ENCODE data around the gene ZFP62.
"Not testable (repeated sequence)": the region's sequence is repeated elsewhere in the genome, so short reads cannot be mapped to it uniquely, and the experiment has no call there.

Gene ZFP62

DNA sequence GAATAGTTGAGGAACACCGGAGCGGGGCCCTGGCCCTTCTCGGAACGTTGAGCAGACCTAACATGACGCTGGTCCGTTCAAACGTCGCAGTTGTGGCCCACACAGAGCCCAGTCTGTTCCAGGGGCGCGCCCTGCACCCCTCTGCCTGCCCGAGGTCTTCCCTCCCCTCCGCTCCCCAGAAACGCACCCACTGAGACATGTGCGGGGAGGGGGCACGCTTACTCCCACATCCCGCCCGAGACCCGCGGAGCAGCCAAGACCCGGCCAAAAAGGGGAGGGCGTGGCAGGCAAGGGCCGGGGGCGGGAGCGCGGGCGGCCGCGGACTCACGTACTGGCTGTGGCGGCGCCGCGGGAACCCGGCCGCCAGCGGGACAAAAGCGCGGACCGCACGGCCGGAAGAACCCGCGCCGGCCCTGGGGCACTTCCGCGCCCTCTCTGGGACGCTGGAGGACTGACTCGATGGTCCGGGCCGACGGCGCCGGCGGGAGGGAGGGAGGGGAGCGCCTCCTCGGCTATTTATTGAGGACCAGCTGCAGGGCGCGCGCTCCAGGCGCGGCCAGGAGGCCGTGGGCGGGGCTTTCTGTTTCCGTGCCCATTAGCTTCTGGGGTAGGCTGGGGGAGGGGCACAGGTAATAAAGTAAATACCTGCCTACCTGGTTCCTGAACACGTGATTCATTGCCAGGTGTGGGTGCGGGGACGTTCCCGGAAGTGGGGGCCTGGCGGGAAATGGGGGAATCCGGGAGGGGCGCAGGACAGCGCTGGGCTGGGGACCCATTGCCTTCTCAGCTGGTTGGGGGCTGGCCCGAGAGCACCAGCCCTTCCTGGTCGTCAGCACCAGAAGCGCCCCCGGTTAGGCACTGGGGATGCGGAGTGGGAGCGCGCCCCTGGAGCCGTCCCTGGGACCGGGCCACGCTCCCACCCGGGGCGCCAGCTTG lies at the start of gene ZFP62:
TSS of gene ZFP62 (minus strand) at position 390 of the 936 bp plus-strand sequence. CDS start at position 333, 57 bp downstream.
- peak; percentile 74 for DNase-seq (ENCODE audit: low spot score)

DNA sequence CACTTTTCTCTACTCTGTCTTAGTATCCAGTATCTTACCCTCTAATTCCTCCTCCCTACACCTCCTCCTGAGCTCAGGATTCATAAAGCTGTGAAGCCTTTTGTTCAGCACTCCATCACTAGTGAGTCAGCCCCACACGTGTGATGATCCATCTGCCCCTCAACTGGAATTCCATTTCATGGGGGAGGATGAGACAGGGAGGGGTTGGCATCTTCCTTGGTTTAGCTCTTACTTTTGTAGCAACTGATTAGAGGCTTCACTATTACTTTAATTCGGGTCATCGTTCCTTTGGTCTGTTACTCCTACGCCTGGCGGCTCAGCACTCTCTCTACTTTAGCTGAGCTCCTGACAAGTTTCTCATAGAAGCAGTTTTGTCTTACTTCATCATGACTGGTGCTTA lies 49.7 kb upstream of the ZFP62 start:
- no peak for DNase-seq (ENCODE audit: low spot score)

- no peak for DNase-seq (ENCODE audit: low spot score)
Observed at GRCh38 chr5:180910182-180910581, 49.1 kb upstream of the ZFP62 start.

GRCh38 chr5:180909782-180910181 lies 48.7 kb upstream of the ZFP62 start:
- no peak for DNase-seq (ENCODE audit: low spot score)

DNA sequence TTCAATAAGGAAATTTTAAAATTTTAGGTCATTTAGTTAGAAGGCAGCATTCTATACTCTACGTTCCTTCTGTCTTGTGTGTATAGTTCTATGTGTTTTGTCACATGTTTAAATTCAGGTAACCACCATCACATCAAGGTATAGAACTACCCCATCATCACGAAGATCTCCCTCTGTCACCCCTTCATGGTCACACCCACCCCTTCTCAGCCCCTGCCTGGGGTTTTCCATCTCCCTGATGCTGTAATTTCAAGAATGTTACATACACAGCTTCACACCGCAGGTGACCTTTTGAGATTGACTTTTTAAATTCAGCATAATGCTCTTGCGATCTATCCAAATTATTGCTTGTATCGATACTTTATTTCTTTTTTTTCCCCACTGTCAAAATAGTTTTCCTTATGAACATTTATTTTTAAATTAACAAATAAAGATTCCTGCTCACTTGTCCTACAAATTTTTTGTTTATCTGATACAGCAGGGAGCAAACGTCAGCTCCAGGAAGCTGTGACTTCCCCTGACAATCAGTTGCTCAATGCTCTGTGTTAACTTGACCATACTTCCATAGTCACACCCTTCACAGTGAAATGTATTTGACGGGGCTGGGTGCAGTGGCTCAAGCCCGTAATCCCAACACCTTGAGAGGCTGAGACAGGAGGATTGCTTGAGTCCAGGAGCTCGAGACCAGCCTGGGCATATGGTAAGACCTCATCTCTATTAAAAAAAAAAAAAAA lies 48.1 kb upstream of the ZFP62 start:
- DNase-seq (ENCODE audit: low spot score) = no peak

DNA sequence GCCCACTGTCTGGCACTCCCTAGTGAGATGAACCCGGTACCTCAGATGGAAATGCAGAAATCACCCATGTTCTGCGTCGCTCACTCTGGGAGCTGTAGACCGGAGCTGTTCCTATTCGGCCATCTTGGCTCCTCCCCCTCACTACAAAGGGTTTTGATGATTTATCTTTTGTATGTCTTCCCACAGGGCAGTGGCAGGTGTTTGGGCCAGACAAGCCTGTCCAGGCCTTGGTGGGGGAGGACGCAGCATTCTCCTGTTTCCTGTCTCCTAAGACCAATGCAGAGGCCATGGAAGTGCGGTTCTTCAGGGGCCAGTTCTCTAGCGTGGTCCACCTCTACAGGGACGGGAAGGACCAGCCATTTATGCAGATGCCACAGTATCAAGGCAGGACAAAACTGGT lies 47.3 kb upstream of the ZFP62 start:
- DNase-seq (ENCODE audit: low spot score) = no peak

DNA sequence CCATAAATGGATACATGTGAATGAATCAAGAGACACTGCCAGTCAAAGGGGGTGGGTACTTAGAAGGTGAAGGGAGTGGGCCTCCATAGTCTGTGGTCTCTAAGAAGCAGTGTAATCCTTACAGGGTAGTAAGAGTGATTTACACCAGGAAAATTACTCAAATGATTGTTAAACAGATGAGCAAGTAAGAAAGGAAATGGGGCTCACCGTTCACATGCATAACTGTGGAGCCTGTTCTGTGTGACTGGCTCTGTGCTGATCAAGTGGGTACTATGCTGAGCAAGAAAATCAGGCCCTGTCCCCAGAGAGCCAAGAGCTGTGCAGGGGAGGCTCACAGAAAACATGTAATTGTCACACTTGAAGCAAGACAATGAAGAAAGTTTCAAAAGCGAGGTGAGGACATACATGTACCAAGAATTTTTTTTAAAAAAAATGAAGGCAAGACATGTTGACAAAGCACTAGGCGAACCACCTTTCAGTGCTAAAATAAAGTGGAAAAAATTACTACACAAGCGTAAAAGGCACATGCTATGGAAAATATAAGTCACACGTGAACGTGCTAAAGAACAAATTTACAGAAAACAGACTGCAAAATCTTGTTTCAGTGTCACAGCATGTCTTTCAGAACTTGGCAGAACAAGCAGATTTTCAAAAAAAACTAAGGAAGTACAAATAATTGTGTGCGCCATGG lies 40.4 kb upstream of the ZFP62 start:
- no peak for DNase-seq (ENCODE audit: low spot score)

GRCh38 chr5:180900178-180900577 lies 39.1 kb upstream of the ZFP62 start:
- DNase-seq (ENCODE audit: low spot score) = no peak

GRCh38 chr5:180898621-180899246 lies 37.7 kb upstream of the ZFP62 start, which contains the start of gene BTNL8:
BTNL8 (plus strand) TSS chr5:180899159; CDS start chr5:180899311, 152 bp downstream.
- no peak for DNase-seq (ENCODE audit: low spot score)

DNA sequence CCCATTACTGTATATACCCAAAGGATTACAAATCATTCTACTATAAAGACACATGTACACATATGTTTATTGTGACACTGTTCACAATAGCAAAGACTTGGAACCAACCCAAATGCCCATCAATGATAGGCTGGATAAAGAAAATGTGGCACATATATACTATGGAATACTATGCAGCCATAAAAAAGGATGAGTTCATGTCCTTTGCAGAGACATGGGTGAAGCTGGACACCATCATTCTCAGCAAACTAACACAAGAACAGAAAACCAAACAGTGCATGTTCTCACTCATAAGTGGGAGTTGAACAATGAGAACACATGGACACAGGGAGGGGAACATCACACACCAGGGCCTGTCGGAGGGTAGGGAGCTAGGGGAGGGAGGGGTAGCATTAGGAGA lies 34.3 kb upstream of the ZFP62 start:
- DNase-seq (ENCODE audit: low spot score) = not testable (repeated sequence)

GRCh38 chr5:180889381-180889780 lies 28.3 kb upstream of the ZFP62 start:
- no peak for DNase-seq (ENCODE audit: low spot score)

DNA sequence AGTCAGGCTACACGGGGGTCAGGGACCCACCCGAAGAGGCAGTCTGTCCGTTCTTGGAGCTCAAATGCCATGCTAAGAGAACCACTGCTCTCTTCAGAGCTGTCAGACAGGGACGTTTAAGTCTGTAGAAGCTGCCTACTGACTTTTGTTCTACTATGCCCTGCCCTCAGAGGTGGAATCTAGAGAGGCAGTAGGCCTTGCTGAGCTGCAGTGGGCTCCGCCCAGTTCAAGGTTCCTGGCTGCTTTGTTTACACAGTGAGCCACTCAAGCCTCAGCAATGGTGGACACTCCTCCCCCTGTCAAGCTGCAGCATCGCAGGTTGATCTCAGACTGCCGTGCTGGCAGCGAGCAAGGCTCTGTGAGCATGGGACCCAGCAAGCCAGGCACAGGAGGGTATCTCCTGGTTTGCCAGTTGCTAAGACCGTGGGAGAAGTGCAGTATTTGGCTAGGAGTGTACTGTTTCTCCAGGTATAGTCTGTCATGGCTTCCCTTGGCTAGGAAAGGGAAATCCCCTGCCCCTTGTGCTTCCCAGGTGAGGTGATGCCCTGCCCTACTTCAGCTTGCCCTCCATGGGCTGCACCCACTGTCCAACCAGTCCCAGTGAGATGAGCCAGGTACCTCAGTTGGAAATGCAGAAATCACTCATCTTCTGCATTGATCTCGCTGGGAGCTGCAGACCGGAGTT lies 24.9 kb upstream of the ZFP62 start:
- not testable (repeated sequence) for DNase-seq (ENCODE audit: low spot score)

DNA sequence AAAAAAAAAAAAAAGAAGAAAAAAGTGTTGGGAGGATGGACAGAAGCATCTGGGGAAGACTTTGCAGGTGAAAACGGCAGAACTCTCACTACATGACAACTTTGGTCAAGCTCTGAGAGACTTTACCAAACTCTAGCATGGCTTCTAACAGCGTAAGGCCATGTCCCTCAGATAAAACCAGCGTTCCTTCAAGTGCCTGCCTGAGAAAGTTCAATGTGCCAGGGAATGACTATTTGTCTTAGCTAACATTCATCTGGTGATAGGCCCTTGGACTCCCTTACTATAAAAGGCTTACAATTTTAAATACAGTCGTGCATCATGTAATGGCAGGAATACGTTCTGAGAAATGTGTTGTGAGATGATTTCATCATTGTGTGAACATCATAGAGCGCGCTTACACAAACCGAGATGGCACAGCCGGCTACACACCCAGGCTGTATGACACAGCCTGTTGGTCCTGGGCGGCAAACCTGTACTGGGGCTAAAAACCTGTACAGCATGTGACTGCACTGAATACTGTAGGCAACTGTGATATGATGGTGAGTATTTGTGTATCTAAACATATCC lies 14.9 kb upstream of the ZFP62 start:
- no peak for DNase-seq (ENCODE audit: low spot score)

GRCh38 chr5:180874804-180875582 lies 13.9 kb upstream of the ZFP62 start:
- DNase-seq (ENCODE audit: low spot score) = no peak

GRCh38 chr5:180873615-180874520 lies 12.8 kb upstream of the ZFP62 start:
- no peak for DNase-seq (ENCODE audit: low spot score)

DNA sequence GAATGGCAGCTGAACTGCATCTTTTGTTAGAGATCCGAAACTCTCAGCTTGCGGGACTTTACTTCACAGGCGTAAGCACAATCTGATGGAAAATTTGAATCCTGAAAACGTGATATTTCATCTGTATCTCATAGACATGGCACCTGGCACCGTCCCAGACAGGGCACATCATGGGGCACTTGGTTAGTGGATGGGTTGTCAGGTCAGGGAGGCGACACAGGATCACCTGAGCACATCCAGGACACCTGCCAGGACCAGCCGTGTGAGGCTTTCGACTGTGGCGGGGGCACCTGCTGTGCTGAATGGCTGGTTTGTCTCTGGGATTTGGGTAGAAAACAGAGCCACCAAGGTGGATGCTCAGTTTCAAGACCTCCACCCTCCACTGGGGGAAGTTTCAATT lies 11.3 kb upstream of the ZFP62 start:
- DNase-seq (ENCODE audit: low spot score) = no peak

GRCh38 chr5:180870276-180871068 lies 9.4 kb upstream of the ZFP62 start:
- no peak for DNase-seq (ENCODE audit: low spot score)

GRCh38 chr5:180869587-180869986 lies 8.5 kb upstream of the ZFP62 start:
- no peak for DNase-seq (ENCODE audit: low spot score)
